Measurements from ENCODE around the gene STK25.

DNA sequence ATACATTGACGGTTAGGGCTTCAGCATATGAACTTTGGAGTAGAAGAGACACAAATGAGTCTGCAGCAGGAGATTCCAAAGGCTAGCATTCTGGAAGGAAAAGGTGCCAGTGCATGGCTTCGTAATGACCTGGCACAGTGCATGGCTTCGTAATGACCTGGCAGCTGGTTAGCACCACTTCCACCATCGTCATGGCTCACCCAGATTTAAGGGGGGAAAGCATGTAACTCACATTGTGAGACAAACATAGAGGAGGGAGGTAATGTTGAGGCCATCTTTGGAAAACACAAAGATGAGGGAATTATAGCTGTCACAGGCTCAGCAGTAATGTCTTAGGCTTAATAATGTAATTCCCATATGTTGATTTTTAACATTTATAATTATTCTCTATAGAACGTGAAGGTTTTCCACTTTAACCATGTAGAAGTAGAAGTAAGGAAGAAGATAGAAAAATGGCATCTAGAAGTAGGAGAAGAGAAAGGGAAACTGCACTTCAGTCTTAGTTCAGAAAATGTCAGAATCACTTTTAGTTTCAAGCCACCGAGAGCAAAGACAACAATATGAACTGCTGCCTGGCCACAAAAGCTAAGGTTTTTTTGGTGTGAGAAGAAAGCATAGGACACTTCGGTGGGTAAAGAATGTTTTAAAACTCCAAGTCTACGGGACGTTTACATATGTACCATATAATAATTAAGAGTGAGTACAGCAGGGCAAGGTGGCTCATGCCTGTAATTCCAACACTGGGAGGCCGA is 6.8 kb upstream of the STK25 start:
- TF ChIP-seq, protein P1, sequence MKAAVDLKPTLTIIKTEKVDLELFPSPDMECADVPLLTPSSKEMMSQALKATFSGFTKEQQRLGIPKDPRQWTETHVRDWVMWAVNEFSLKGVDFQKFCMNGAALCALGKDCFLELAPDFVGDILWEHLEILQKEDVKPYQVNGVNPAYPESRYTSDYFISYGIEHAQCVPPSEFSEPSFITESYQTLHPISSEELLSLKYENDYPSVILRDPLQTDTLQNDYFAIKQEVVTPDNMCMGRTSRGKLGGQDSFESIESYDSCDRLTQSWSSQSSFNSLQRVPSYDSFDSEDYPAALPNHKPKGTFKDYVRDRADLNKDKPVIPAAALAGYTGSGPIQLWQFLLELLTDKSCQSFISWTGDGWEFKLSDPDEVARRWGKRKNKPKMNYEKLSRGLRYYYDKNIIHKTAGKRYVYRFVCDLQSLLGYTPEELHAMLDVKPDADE (IDR thresholded peaks at IDR 0.05) = no peak
- no peak for TF ChIP-seq ZNF331 (CRISPR knock-in tag; IDR thresholded peaks at IDR 0.05; ENCODE audit: low read depth)
- TF ChIP-seq, protein P2, sequence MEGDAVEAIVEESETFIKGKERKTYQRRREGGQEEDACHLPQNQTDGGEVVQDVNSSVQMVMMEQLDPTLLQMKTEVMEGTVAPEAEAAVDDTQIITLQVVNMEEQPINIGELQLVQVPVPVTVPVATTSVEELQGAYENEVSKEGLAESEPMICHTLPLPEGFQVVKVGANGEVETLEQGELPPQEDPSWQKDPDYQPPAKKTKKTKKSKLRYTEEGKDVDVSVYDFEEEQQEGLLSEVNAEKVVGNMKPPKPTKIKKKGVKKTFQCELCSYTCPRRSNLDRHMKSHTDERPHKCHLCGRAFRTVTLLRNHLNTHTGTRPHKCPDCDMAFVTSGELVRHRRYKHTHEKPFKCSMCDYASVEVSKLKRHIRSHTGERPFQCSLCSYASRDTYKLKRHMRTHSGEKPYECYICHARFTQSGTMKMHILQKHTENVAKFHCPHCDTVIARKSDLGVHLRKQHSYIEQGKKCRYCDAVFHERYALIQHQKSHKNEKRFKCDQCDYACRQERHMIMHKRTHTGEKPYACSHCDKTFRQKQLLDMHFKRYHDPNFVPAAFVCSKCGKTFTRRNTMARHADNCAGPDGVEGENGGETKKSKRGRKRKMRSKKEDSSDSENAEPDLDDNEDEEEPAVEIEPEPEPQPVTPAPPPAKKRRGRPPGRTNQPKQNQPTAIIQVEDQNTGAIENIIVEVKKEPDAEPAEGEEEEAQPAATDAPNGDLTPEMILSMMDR (conservative IDR thresholded peaks at IDR 0.05; ENCODE audit: low read depth in 2 of 2) = no peak
- TF ChIP-seq EZH2 (IDR thresholded peaks at IDR 0.05; ENCODE audit: low read depth, unreplicated experiment) = no peak
- no peak for TF ChIP-seq EZH2phosphoT487 (IDR thresholded peaks at IDR 0.05; ENCODE audit: unreplicated experiment)
